Measurements from ENCODE around the gene MAPK8. TPM values are rescaled to one million over a fixed set of nuclear protein-coding genes. Genes with fewer than 3 reads are reported as not detected.

MAPK8 gene
- total and polyA plus RNA-seq, 9 of the 15 experiments (the other 6 are each of a cell fraction or from before 2014, with no cell fraction given), result 6.4 to 159 (median 71.0) TPM

DNA sequence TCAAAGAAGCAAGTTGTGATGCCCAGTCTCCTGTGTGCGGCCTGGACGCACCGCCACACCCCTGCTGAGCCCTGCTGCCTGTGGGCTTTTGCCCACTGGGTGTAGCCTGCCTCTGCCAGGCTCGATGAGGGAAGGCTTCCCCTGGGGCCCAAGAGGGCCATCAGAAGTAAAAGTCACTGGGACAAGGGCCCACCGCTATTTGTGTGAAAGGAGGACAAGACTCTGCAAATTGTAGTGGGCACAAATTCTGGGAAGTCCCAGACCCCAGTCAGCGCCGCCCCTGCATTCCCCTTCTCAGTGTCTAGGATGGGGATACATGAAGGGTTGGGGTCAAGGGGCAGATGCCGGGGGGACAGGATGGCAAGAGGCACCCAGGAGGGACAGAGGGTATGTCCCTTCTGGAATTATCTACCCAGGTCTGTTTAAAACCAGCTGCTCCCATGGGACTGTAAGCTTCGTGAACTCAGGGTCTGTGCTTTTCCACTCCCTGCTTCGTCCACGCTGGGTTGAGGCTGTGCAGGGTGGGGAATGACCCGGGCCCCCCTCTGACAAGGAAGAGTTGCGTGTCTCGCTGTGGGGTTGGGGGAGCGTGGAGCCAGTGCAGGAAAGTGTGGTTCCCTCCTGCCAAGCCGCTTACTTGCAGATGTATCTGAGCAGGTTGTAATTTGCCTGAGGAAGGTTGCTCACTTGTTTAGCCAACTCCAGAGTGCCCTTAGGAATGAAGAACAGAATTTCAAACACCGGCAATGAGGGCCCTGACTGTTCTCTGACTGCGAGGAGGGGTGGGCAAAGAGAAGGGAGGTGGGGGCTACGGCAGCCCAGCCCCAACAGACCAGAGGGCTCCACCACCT, 147.2 kb downstream of the MAPK8 start:
- POLR2A ChIA-PET, result interaction anchor here (0.8 to 3.0 kb wide), 5 partner anchors 9 to 30 kb away, joined by 3 to 17 read pairs (median 4); no protein-coding TSS in a partner anchor
- intact Hi-C loops (cut with micrococcal nuclease) (no loop called here), in situ Hi-C loops (cut with MboI) (no loop called here)
- no peak for FAIRE-seq
- H4K20me1 ChIP-seq (replicated peaks; ENCODE audit: control insufficient read depth, insufficient read depth, low read length), result no peaks in the 10 kb centered on the region
- H3K79me2 ChIP-seq (ENCODE audit: control insufficient read depth, insufficient read depth, low read length), result peaks cover 12% of the 10 kb centered on the region; the same call in 1 of the 3 replicates
- CTCF ChIA-PET (ENCODE audit: low intra/inter-chr PET ratio), result no interaction called here
- H3K9me1 ChIP-seq (ENCODE audit: control insufficient read depth, insufficient read depth, low read length), result no peaks in the 10 kb centered on the region
- no peaks in the 10 kb centered on the region for H3K9me3 ChIP-seq (replicated peaks; ENCODE audit: control insufficient read depth, insufficient read depth, low read depth, low read length)
- no peaks in the 10 kb centered on the region for H3K27me3 ChIP-seq (ENCODE audit: control insufficient read depth in 2 of 2, insufficient read depth in 2 of 2, low read length in 2 of 2)
- no peak overlapping the region for H3K4me2 ChIP-seq (ENCODE audit: insufficient read depth, low read length)
- 96% methylated on average over 19 of the region's 19 CpGs for WGBS (ENCODE audit: insufficient coverage, low coverage, missing lambda C conversion rate)
- H3K27ac ChIP-seq (ENCODE audit: extremely low read depth, low read depth, low read length), result peak overlapping the region; percentile 9; the same call in 2 of the 3 replicates
- H2AFZ ChIP-seq (ENCODE audit: low read depth, low read length), result no peak overlapping the region
- peak overlapping the region in 1 of 2 experiments; percentile 82; a peak in 2 of 4 replicates for H3K9ac ChIP-seq (ENCODE audit: insufficient read depth in 1 of 2, low read depth in 2 of 2, low read length in 2 of 2)
- peaks cover 69% of the 10 kb centered on the region; the same call in 2 of the 3 replicates for H3K36me3 ChIP-seq (ENCODE audit: control insufficient read depth, insufficient read depth, low read length)
- TF ChIP-seq PKNOX1 (IDR thresholded peaks at IDR 0.05), result no peak
- no peak for TF ChIP-seq KAT8 (IDR thresholded peaks at IDR 0.05; ENCODE audit: low read depth)
- TF ChIP-seq CEBPG (CRISPR knock-in tag; IDR thresholded peaks at IDR 0.05), result no peak
- TF ChIP-seq CEBPG (tag; conservative IDR thresholded peaks at IDR 0.05 in 1 of 2, IDR thresholded peaks at IDR 0.05 in 1 of 2), result no peak
- TF ChIP-seq, protein P1, sequence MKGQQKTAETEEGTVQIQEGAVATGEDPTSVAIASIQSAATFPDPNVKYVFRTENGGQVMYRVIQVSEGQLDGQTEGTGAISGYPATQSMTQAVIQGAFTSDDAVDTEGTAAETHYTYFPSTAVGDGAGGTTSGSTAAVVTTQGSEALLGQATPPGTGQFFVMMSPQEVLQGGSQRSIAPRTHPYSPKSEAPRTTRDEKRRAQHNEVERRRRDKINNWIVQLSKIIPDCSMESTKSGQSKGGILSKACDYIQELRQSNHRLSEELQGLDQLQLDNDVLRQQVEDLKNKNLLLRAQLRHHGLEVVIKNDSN (CRISPR knock-in tag; IDR thresholded peaks at IDR 0.05), result 0 out of 2 replicates have a peak, but pooled peaks have one; percentile 12
- TF ChIP-seq ZC3H11A (IDR thresholded peaks at IDR 0.05; ENCODE audit: low read depth, low read length), result no peak
- TF ChIP-seq, protein P2, sequence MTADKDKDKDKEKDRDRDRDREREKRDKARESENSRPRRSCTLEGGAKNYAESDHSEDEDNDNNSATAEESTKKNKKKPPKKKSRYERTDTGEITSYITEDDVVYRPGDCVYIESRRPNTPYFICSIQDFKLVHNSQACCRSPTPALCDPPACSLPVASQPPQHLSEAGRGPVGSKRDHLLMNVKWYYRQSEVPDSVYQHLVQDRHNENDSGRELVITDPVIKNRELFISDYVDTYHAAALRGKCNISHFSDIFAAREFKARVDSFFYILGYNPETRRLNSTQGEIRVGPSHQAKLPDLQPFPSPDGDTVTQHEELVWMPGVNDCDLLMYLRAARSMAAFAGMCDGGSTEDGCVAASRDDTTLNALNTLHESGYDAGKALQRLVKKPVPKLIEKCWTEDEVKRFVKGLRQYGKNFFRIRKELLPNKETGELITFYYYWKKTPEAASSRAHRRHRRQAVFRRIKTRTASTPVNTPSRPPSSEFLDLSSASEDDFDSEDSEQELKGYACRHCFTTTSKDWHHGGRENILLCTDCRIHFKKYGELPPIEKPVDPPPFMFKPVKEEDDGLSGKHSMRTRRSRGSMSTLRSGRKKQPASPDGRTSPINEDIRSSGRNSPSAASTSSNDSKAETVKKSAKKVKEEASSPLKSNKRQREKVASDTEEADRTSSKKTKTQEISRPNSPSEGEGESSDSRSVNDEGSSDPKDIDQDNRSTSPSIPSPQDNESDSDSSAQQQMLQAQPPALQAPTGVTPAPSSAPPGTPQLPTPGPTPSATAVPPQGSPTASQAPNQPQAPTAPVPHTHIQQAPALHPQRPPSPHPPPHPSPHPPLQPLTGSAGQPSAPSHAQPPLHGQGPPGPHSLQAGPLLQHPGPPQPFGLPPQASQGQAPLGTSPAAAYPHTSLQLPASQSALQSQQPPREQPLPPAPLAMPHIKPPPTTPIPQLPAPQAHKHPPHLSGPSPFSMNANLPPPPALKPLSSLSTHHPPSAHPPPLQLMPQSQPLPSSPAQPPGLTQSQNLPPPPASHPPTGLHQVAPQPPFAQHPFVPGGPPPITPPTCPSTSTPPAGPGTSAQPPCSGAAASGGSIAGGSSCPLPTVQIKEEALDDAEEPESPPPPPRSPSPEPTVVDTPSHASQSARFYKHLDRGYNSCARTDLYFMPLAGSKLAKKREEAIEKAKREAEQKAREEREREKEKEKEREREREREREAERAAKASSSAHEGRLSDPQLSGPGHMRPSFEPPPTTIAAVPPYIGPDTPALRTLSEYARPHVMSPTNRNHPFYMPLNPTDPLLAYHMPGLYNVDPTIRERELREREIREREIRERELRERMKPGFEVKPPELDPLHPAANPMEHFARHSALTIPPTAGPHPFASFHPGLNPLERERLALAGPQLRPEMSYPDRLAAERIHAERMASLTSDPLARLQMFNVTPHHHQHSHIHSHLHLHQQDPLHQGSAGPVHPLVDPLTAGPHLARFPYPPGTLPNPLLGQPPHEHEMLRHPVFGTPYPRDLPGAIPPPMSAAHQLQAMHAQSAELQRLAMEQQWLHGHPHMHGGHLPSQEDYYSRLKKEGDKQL (CRISPR knock-in tag; IDR thresholded peaks at IDR 0.05; ENCODE audit: borderline replicate concordance), result no peak
- TF ChIP-seq ZNF12 (CRISPR knock-in tag; IDR thresholded peaks at IDR 0.05), result no peak
- TF ChIP-seq E4F1 (CRISPR knock-in tag; IDR thresholded peaks at IDR 0.05; ENCODE audit: borderline replicate concordance), result no peak
- no peak for ATAC-seq
- H3K4me1 ChIP-seq (replicated peaks in 1 of 2; ENCODE audit: control insufficient read depth in 2 of 2, insufficient read depth in 2 of 2, low read length in 2 of 2), result peaks cover 37 to 66% of the 10 kb centered on the region in 2 experiments
- no peak for DNase-seq (ENCODE audit: extremely low read depth in 1 of 4, low spot score in 3 of 4)
- no TSS peak for BruUV-seq (replicated peaks)
- H3K4me3 ChIP-seq, result no peak overlapping the region

Measured in K562 (cell line).